Loucy (cell line): ENCODE measurements around the gene GABRG3.

Experiments
- CTCF ChIP-seq: fragments of 200-600 bp; sonication (generic); conservative IDR thresholded peaks from 2 replicates; pipeline ENCODE4 v1.5.1; 2014; ENCODE audit warnings: mild to moderate bottlenecking, antibody characterized with exemption, low read length
- EZH2phosphoT487 ChIP-seq: fragments of 200-600 bp; IDR thresholded peaks from 2 replicates; pipeline ENCODE4 v1.6.1; 2018; ENCODE audit warnings: antibody characterized with exemption, mild to moderate bottlenecking, moderate library complexity, borderline replicate concordance

GRCh38 chr15:27582726-27583410 lies 611.9 kb downstream of the GABRG3 start:
- TF ChIP-seq CTCF (no peak), EZH2phosphoT487 (no peak)
